HL-60/S4 treated with retinoic acid at 250 ng/mL for 4 days and 3 days (cell line): Measurements from ENCODE around the gene SPEF2.

ENCODE experiments used
- in situ Hi-C: fragments of 300-500 bp; cut with MboI; formaldehyde crosslinking; loops from 2 replicates; pipeline ENCODE4 v1.7.0; 2022; ENCODE audit warnings: low sequenced_read_pairs

Gene SPEF2

DNA sequence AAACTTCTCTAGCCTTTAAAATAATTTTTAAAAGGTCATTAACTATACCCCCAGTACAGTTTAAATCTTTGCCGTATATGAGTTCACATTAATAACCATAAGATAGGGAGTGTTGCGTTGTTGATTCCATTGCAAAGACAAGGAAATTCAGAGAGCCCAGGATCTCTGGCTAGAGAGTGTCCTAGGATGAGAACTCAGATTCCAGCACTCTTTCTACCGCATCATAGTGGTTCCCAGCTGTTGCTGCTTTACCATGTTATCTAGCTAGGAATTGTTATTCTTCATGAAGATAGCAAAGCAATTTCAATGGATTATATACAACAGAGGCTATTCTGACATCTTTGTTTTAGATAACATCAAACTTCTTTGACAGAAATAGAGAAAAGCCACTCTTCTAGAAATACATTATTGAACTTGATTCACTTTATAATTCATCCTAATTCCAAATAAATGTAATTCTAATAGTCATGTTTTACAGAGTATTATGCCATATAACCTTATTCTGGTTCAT is 160.7 kb downstream of the SPEF2 start:
- in situ Hi-C loops, result loop anchor here (10.0 kb wide), 1 partner anchor 146 kb away; no protein-coding TSS in a partner anchor

DNA sequence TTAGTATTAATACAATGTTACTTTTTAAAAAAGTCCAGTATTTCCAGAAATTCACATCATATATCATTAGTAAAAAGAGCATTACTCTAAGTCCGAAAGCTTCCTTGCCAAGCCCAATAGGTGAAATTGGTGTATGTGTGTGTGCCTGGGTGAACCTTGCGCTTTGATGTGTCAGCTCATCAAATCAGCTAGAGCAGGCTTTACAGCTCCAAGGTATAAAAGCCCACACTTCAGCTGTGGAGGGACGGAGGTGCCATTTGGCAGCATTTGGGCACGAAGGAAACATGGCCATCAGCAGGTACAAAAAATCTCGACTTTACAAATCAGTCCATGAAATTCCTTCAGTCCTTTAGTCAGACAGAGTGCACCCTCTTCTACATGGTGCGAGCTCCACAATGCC is 162.6 kb downstream of the SPEF2 start:
- in situ Hi-C loops, result no loop called here

DNA sequence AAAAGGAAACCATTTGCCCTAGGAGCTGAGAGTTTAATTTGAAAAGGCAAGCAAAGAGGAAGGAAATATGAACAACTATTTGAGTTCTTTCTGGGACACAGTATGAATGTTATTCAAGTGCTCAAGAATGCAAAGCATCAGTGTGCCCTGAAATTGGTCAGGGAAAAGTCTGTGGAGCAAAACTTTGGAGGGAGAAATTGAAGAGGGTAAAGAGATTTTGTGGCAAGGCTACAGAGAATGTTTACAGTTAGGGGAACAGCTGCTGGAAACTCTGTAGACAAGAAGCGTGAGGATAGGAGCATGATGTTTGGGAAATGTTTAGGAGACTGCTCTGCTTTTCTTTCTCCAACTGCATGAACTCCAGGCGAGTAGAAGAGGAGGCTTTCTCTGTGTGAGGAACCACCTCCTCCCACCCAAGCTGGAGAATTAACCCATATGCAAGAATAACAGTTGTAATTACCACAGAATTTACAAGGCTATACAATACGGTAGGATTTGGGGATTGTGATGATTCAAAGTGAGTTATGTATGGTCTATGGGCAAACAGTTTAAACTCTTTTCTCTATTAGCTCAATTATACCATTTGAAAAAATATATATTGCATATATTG is 163.6 kb downstream of the SPEF2 start:
- in situ Hi-C loops, result no loop called here

DNA sequence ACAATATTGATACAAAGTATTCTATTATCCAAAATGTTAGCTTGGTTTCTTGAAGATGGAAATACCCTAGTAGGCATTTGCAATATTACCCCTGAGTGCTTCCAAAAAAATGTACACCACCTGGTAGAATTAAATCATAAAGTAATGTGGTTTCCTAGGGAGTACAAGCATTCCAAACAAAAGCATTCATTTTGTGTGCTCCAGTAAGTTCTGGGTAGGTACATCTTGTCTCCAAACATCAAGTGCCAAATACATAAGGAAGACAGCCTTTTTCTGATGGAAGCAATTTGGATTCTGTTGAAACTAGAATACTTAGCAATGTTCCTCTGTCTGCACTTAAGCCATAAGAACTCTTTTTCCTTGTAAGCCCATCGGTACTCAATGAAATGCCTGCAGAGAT is 165.9 kb downstream of the SPEF2 start:
- in situ Hi-C loops, result no loop called here

DNA sequence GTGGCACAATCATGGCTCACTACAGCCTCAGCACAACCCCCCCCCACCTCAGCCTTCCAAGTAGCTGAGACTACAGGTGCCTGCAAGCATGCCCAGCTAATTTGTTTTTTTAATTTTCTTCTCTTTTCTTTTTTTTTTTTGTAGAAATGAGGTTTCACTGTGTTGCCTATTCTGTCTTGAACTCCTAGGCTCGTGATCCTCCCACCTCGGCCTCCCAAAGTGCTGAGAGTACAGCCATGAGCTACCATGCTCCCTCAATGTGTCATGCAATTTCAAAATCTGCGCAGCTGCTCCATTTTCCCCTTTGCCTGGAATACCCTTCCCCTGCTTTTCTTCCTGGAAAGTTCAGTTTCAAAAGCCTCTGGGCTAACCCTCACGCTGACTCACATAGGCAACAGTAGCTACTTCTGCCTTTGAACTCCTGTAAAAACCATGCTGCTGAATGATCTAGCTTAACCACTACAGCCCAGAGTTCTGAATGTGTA is 168.0 kb downstream of the SPEF2 start:
- in situ Hi-C loops, result no loop called here

DNA sequence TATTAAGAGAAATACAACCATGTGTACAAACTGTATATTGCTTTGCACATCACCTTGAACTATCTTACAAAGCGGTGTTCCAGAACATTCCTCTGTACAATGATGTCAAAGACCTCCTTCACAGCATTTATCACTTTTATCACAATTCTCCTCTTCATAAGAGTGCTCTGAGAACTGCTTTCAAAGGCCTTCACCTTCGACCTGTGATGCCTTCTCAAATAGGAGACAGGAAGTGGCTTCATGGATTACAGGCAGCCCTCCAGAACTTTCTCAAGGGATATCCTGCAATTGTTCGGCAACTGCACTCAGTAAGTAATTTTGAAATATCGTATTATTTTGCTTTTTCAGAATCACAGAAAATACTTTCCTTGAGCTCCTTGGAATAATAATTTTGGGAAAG is 171.1 kb downstream of the SPEF2 start:
- in situ Hi-C loops, result no loop called here

DNA sequence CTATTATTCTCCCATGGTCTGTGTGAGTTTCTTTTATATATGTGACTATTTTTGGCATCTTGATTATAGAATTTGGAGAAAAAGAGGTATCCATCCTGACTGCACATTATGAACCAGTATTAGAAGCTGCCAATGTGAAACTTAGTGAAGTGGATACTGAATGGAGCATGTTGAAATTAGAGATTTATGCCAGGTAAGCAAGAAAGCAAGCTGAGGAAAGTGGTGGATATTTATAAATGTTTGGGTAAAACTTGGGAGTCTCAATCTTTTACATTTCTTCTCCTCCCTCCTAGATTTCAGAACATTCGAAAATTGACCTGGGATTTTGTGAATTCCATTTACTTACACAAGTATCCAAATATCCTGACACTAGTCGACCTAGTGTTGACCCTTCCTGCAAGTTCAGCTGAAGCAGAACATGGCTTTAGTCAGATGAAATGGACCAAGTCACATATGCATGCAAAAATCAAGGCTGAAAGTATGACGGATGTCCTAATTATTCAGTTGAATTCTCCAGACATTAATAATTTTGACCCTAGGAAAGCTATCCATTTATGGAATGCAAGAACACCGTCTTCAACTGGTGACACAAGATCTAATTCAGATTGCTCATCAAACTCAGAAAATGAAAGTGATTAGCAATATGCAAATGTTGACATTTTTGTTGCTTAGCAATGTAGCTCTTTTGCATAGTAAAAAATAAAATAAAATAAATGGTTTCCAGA is 172.2 kb downstream of the SPEF2 start:
- in situ Hi-C loops, result no loop called here

DNA sequence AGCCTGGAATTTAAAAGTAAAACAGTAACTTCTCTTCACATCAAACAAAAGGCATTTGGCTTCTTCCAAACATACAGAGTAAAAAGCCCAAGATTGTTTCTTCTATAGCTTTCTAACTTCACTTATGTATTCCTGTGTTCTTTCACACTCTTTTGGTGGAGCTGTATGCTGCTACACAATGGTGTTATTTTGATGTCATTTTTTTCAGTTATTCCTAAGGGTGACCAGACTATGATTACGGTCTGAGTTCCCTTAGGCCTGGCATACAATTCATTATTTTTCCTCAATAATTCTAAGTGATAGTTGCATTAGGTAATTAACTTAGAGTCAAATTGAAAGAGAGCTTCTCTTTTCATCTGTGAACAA is 172.8 kb downstream of the SPEF2 start:
- in situ Hi-C loops, result no loop called here

DNA sequence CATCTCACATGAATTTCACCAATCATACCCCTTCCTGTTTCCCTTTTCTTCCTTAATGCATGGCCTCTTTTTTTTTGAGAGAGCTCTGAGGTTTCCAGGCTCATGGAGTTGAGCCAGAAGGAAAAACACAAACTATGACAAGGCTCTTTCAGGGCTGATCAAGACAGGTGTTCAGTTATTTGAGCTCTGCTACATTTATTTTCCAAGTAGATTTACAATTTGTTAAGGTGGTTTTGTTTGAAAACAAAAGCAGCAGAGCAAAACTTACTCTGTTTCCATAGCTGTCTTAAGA is 176.6 kb downstream of the SPEF2 start:
- in situ Hi-C loops, result no loop called here

DNA sequence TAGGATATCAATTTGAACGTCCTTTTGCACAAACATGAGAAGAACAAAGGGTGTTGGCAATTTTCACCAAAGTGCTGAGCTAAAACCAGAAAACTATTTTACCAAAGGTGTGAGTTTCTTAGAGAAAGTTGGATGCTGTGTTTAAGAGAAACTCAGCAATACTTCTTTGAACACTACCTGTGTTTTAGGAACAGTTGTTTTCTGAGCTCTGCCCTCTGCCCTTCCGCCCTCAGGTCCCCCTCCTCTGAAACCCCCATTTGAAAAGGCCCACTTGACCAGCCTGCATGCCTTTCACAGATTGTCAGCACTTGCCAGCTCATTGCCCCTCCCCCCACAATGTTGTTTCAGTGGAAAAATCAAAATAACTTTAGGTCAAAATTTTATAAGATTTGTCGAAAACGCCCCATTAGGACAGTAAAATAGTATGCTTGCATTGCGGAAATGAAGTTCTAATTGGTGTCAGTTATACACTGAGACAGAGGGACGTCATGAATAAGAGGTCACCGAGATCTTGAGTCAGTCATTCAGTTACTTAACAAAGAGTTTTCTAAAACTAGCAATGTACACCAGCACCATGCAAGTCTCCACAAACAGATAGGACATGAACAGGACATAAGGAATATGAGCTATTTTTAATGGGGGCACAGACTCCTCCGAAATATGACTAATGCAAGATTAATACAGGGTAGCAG is 177.2 kb downstream of the SPEF2 start:
- in situ Hi-C loops, result no loop called here

DNA sequence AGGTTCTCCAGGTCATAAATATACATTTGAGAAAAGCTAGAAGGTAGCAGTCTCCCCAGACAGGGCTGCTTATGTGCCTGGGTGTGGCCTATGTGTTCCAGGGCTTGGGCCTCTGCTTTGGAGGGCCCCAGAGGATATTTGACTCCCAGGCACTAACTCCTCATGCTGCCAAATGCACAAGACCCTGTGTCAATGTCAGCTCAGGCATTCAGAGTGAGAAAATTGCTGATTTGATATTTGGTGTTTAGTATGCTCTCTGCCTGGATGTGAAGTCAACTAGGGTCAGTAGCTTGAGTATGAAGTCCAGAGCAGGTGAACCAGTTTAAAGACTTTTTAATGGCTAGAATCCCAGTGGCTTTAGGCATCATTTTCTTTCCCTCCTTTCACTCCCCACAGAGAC is 181.5 kb downstream of the SPEF2 start:
- in situ Hi-C loops, result no loop called here

DNA sequence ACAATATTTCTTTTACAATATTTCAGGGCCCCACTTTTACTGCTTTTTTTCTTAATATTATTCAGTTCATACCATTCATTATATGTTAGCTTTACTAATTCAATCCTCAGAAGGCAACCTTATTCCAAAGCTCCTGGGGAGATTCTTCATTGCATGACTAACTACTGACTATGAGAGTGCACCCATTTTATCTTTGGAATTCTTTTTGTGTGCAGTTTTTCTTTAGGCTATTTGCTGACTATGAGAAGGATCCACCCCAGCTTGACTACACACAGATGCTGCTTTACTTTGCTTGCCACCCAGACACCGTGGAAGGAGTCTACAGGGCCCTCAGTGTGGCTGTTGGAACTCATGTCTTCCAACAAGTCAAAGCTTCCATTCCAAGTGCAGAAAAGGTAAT is 182.1 kb downstream of the SPEF2 start:
- in situ Hi-C loops, result no loop called here

DNA sequence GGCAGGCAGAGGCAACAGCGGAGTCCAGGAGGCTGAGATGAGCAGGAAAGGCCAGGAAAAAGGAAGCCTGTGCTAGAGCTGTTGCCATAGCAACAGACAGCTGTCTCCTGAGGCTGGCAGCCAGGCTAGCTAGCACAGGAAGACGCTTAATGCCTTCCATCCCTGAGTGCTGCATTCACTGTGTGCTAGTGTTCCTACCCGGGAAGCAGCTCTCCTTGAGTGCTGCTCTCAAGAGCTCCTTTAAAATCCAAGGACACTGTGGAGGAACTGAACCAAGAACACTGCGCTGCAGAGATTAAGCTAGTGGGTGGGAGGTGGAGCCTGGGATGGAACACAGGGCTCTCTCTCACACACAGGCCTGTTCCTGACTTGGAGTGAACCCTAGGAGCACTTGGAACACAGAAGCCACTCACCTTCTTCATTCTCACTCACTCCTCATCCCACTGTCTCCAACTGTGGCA is 185.6 kb downstream of the SPEF2 start:
- in situ Hi-C loops, result no loop called here

DNA sequence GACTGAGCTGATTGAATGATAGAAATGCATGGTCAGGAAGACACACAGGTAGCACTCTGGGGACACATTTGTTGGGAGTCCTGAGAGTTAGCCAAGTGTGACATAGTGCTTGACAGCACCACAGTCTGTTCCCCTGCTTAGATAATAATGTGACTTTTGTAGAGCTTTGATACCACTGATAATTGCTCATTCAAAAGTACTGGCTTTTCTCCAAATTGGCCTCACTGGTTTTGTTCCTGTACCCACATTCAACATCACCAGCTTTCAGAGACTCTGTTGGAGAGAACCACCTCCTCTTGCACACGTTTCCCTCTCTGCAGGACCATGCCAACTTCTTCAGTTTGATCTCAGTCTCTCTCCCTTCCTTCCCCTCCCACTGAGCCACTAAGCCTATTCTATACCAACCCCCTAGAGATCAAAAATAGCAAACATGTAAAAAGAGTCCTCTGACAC is 186.6 kb downstream of the SPEF2 start:
- in situ Hi-C loops, result no loop called here

DNA sequence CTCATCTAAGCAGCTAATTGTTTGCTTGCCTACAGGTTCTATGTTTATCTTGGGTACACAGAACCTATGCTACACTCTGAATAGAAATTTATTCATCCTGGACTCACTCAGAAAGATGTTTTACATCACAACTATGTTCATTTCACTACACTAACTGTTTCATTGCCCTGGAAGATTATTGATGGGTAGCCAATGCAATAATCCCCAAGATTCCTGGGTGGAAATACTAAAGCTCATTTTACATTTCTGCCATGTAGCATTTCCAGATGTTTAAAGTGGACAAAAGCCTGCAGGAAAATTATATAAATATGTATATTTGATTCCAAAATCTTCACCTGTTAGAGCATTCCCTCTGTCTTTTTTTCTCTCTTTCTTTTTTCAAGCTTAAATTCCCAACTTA is 187.2 kb downstream of the SPEF2 start:
- in situ Hi-C loops, result no loop called here

DNA sequence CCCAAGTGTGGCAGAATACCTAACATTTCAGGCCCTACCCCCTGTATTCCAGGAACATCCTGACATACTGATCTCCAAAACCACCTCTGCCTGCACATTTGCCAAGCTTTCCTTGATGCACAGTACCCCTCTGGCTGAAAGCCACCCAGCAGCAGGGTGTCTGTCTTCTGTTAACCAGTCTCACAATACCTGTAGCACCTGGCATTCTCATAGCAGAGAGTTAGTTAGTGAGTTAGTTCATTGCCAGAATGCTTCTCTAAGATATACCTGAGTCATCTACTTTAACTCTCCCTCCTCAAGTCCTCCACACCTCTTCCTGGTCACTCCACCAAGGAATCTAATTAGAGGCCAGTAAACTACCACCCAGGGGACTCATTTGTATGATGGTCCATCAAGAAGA is 192.9 kb downstream of the SPEF2 start:
- in situ Hi-C loops, result no loop called here

DNA sequence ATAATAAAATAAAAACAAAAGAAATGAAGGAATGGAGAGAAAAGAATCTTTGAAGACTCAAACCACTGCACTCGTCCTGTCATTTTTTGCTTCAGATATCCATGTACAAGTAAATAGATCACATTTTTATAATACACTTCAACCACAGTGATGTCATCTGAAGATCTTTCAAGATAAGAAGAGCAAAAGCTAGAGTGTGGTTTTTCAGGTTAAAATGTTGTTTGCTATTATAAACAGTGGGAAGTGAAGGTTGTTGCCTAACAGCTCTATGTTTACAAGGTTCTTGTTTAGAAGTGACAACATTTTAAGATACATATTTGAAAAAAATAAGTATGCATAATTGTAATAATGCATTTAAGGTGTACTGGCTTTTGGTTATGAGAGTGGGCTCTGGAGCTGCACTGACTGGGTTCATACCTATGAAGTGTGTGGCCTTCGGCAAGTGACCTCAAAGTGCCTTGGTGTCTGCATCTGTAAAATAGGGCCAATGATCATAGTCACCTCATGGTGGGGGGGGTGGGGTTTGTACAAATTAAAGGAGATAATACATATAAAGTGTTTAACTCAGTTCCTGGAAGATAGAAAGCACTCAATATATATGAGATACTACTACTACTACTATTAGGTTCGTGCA is 193.6 kb downstream of the SPEF2 start:
- in situ Hi-C loops, result no loop called here

DNA sequence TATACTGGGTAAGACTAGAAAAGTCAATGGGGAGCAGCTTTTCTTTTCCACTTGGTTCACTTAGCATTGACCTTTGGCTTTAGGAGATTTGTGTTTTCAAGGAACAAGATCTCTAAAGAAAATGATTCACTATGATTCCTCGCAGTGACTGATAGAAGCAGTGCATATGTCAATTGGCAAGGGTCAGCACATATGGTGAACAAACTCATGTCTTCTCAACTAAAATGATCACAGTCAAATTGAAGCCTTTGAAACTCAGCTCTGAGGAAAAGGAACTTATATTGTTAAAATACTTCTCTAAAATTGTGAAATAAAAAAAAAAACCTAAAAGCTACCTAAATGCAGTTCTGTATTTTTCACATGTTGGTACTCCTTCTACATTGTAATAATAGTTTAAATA is 195.9 kb downstream of the SPEF2 start:
- in situ Hi-C loops, result no loop called here

DNA sequence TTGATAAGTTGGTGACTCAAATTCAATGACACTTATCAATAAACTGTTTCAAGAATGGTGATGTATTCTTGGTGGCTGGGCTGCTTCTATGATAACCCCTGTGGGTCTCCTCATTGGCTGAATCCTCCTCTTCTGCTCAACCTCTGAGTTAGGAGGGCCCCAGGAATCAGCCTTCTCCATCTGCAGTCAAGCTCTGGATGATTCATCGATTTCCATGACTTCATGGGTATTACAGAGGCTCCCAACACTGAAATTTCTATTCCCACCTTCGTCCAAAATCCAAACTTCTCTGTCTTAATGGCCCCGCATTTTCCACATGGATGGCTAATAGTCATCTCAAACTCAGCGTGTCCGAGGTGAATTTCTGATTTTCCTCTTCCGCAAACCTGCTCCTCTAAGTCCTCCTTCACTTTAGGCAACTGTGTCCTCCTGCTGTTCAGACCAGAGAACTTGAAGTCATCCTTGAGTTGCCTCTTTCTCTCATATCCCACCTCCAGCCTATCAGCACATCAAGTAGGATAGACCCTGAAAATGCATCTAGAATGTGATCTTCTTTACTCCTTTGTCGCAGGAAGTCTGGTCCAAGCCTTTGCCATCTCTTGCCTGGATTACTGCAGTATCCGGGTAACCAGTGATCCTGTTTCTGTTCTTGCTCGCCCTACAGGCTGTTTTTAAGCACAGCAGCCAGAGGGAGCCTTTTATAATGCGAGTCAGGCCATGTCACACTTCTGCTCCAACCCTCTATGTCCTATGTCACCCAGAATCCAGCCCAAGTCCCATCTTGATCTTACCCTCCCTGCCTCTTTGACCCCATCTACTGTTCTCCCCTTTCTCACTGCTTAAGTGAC is 197.7 kb downstream of the SPEF2 start:
- in situ Hi-C loops, result no loop called here

DNA sequence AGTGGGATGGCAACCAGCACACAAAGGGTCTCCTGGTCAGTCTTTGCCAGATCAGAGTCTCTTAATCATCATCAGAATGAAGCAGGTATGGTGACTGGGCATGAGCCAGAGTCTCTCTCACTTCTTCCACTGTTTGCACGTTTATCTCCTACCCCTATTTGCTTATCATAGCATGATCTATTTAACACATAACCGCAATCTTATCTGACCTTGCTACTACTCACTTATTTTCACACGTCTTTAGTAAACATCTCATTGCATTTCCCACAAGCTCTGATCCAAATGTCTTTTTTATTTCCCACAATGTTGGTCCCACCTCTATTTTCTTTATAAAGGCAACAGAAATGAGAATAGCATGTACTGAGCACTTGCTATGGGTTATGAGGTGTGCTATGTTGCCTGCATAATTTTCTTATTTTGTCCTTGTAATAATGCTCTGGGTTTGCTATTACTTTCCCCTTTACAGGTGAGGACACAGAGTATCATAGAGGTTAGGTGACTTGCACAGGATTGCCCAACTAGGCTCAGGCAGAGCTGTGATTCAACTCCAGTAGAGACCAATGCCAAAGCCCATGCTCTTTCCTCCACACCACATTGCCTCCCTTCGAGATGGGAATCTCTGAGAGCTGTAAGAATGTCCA is 199.3 kb downstream of the SPEF2 start:
- in situ Hi-C loops, result no loop called here
